AG04449 (cell line): Measurements from ENCODE around the gene DAB2IP.

ENCODE experiments used
- CTCF ChIA-PET: fragments of 350-600 bp; formaldehyde crosslinking; extraction: SDS; loops from one replicate; lab custom pipeline; 2021; ENCODE audit warnings: antibody characterized with exemption; lab: Yijun Ruan, JAX
- POLR2A ChIA-PET: fragments of 400-600, 350-600 bp; formaldehyde crosslinking; extraction: SDS; loops from one replicate; lab custom pipeline; 2020; ENCODE audit warnings: antibody characterized with exemption, inconsistent platforms; lab: Yijun Ruan, JAX
- DNase-seq: peaks from one replicate; pipeline ENCODE4 v3.0.0-alpha.2; 2010; ENCODE audit warnings: low read depth, low spot score
- H3K4me3 ChIP-seq: 2 replicates; pipeline ENCODE4 v1.5.1; 2011; ENCODE audit warnings: low read depth, mild to moderate bottlenecking, control low read depth, low read length
- TF ChIP-seq, protein P1 (sequence below): IDR thresholded peaks from one replicate; pipeline ENCODE4 v1.5.1; 2011; ENCODE audit warnings: mild to moderate bottlenecking, moderate library complexity, low read length, control low read depth, inconsistent platforms; ENCODE audit not compliant: insufficient read depth; ENCODE audit errors: missing control alignments

The DAB2IP gene

DNA sequence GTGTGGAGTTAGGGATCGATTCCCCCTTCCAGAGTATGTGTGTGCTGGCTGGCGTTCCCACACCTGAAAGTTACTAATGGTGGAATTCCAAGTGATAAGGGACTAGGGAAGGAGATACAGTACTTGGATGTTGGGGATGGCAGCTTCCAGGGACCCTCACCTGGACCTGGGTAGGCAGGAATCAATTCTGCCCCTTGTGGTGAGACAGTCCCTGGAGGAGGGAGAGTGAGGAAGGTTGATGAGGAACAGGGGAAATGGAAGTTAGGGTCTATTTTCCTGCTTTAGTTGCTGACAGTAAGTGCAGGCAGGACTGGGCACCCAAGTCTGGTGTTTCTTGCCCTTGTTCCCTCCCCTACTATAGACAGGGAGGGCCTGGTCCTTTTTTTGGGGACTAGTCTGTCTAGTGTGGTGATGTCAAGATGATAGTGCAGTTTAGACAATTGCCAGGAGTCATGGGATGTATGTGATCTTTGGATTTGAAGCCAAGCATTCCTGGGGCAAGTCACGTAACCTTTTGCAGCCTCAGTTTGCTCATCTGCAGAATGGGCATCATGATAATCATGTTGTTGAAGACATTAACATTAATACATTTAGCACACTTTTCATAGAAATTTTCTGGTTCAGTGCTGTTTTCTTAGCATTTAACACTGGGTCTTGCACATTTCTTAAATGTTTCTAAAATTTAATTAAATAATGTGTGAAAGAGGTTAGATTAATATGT lies 51.7 kb downstream of the DAB2IP start:
- H3K4me3 ChIP-seq: no peak overlapping the region
- CTCF ChIA-PET: interaction anchor here (1.0 to 2.1 kb wide), 4 partner anchors 16 to 153 kb away, joined by 3 to 8 read pairs (median 4); no protein-coding TSS in a partner anchor
- TF ChIP-seq, protein P1, sequence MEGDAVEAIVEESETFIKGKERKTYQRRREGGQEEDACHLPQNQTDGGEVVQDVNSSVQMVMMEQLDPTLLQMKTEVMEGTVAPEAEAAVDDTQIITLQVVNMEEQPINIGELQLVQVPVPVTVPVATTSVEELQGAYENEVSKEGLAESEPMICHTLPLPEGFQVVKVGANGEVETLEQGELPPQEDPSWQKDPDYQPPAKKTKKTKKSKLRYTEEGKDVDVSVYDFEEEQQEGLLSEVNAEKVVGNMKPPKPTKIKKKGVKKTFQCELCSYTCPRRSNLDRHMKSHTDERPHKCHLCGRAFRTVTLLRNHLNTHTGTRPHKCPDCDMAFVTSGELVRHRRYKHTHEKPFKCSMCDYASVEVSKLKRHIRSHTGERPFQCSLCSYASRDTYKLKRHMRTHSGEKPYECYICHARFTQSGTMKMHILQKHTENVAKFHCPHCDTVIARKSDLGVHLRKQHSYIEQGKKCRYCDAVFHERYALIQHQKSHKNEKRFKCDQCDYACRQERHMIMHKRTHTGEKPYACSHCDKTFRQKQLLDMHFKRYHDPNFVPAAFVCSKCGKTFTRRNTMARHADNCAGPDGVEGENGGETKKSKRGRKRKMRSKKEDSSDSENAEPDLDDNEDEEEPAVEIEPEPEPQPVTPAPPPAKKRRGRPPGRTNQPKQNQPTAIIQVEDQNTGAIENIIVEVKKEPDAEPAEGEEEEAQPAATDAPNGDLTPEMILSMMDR: no peak
- no peak for DNase-seq
- POLR2A ChIA-PET: no interaction called here

GRCh38 chr9:121704281-121704680 lies 52.8 kb downstream of the DAB2IP start:
- no peak overlapping the region for H3K4me3 ChIP-seq
- no peak for DNase-seq
- TF ChIP-seq, protein P1: no peak
- ChIA-PET CTCF (interaction anchor here (1.8 to 2.1 kb wide), 2 partner anchors 8 to 17 kb away, joined by 6 to 8 read pairs; no protein-coding TSS in a partner anchor), POLR2A (no interaction called here)

GRCh38 chr9:121706149-121706750 lies 54.8 kb downstream of the DAB2IP start:
- no peak overlapping the region for H3K4me3 ChIP-seq
- ChIA-PET CTCF (no interaction called here), POLR2A (no interaction called here)
- no peak for DNase-seq
- TF ChIP-seq, protein P1: no peak

DNA sequence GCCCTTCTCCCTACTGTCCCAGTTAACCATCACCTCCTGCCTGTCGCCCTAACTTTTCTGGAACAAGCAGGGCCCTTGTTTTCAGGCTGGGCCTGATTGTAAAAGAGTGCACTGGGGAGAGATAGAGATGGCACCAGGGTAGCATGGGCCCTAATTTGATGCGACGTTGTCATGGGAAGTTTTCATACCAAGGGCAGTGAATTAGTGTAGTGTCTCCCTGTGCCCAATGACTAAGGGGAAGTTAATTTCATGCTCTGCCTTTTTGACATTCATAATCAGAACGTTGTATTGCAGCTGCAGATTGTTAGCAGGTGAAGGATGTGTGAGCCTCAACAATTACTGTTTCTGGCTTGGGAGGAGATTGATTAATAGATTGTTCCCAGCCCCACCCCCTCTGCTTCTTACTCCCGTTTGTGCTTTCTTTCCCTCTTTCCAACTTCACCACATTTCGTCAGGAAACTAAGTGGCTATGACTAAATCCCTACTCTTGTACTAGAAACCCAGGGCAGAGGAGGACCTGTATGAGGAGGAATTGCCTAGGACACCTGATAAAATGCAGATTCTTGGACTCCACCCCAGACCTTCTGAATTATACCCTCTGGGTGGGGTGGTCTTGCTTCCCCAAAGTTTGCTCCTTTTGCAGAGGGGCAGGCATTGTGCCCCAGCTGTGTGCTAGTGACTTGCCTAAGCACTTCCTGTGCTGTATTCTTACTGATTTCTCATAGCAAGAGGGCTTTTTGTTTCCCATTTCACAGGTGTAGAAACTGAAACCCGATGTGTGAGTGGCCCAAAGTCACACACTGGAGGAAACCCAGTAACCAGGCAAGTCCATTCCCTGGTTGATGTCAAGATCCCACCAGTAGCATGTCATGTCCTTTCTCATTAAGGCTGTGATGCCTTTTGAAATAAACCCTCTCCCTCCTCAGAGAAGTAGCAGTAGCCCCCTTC lies 56.3 kb downstream of the DAB2IP start:
- POLR2A ChIA-PET: no interaction called here
- H3K4me3 ChIP-seq: no peak overlapping the region
- TF ChIP-seq, protein P1: no peak
- no peak for DNase-seq
- CTCF ChIA-PET: interaction anchor here (1.2 to 2.2 kb wide), 3 partner anchors 8 to 162 kb away, joined by 3 to 6 read pairs (median 6); no protein-coding TSS in a partner anchor

GRCh38 chr9:121708768-121709488 lies 57.5 kb downstream of the DAB2IP start:
- ChIA-PET POLR2A (interaction anchor here (0.7 kb wide), 1 partner anchor 26 kb away, joined by 3 read pairs; no protein-coding TSS in a partner anchor), CTCF (interaction anchor here (0.7 to 2.2 kb wide), 6 partner anchors 9 to 282 kb away, joined by 3 to 6 read pairs (median 3); no protein-coding TSS in a partner anchor)
- H3K4me3 ChIP-seq: no peak overlapping the region
- no peak for DNase-seq
- TF ChIP-seq, protein P1: no peak
